Gastroesophageal sphincter (tissue), 3 donors: ENCODE data around the gene SLC3A2.
"Not testable (repeated sequence)": the region's sequence is repeated elsewhere in the genome, so short reads cannot be mapped to it uniquely, and the experiment has no call there.

Source experiments
- POLR2A ChIP-seq, 2 donors: fragments of 450-650 bp; IDR thresholded peaks; one replicate each; pipeline ENCODE4 v1.6.1; 2017; ENCODE audit warnings: antibody characterized with exemption in 2 of 2, mild to moderate bottlenecking in 2 of 2, moderate library complexity in 1 of 2
- TF ChIP-seq, protein P1 (sequence below), 4 experiments: fragments of 200-600 bp in 2 of 4; fragments of 450-650 bp in 2 of 4; sonication (generic) in 1 of 4; IDR thresholded peaks; one replicate each; pipeline ENCODE4 v1.5.1; 2017 to 2019; ENCODE audit warnings: antibody characterized with exemption in 4 of 4, mild to moderate bottlenecking in 2 of 4, moderate library complexity in 2 of 4

DNA sequence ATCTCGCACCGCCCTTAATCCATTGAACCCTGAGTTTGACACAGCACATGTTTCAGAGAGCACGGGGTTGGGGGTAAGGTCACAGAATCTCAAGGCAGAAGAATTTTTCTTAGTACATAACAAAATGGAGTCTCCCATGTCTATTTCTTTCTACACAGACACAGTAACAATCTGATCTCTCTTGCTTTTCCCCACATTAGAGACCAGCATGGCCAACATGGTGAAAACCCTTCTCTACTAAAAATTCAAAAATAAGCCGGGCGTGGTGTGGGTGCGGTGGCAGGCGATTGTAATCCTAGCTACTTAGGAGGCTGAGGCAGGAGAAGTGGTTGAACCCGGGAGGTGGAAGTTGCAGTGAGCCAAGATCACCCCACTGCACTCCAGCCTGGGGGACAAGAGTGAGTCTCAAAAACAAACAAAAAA lies 21.4 kb upstream of the SLC3A2 start:
- TF ChIP-seq, protein P1, sequence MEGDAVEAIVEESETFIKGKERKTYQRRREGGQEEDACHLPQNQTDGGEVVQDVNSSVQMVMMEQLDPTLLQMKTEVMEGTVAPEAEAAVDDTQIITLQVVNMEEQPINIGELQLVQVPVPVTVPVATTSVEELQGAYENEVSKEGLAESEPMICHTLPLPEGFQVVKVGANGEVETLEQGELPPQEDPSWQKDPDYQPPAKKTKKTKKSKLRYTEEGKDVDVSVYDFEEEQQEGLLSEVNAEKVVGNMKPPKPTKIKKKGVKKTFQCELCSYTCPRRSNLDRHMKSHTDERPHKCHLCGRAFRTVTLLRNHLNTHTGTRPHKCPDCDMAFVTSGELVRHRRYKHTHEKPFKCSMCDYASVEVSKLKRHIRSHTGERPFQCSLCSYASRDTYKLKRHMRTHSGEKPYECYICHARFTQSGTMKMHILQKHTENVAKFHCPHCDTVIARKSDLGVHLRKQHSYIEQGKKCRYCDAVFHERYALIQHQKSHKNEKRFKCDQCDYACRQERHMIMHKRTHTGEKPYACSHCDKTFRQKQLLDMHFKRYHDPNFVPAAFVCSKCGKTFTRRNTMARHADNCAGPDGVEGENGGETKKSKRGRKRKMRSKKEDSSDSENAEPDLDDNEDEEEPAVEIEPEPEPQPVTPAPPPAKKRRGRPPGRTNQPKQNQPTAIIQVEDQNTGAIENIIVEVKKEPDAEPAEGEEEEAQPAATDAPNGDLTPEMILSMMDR (IDR thresholded peaks at IDR 0.05), result not testable (repeated sequence)
- not testable (repeated sequence) for TF ChIP-seq POLR2A (IDR thresholded peaks at IDR 0.05)
